ENCODE results near the gene MARVELD1.

DNA sequence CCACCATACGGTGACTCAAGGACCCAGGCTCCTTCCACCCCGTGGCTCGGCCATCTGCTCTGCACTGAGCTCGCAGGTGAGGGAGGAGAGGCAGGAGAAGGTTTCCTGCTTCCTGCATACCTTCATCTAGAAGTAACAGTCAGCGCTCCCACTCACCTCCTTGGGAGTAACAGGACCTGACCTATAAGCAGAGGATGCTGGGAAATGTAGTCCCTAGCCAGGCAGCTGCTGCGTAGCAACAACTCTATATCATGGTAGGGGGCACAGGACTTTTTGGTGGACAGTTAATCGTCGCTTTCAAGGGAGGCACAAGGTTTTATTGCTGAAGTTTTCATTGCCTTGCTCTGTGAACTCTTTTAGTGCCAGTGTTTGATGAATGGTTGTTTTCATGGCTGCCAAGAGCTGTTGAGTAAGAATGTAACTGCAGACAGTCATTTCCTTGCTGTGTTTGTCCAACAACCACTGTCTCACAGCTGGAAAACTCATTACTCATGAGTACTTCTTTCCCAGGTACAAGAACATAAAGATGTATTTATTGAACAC, 13.2 kb downstream of the MARVELD1 start:
- TF ChIP-seq POLR2AphosphoS5 (IDR thresholded peaks at IDR 0.05) (no peak), CTCF (IDR thresholded peaks at IDR 0.05 in 8 of 11, conservative IDR thresholded peaks at IDR 0.05 in 3 of 11) (no peak), POLR2A (IDR thresholded peaks at IDR 0.05) (no peak)

Data from spleen (tissue), 7 donors.